Colonic mucosa (tissue), 4 donors: ENCODE measurements around the gene SPIRE1. TPM values are rescaled to one million over a fixed set of nuclear protein-coding genes. Genes with fewer than 3 reads are reported as not detected.

Source experiments
- DNase-seq: peaks from one replicate; pipeline ENCODE4 v3.0.0-alpha.2; 2020
- H3K27ac ChIP-seq: fragments of 200-600 bp; one replicate; pipeline ENCODE4 v1.8.0; 2021
- H3K27me3 ChIP-seq: fragments of 200-600 bp; one replicate; pipeline ENCODE4 v1.8.0; 2021
- H3K36me3 ChIP-seq: fragments of 200-600 bp; one replicate; pipeline ENCODE4 v1.8.0; 2021
- H3K4me1 ChIP-seq: fragments of 200-600 bp; one replicate; pipeline ENCODE4 v1.8.0; 2021; ENCODE audit warnings: mild to moderate bottlenecking
- H3K4me3 ChIP-seq: fragments of 200-600 bp; one replicate; pipeline ENCODE4 v1.8.0; 2021
- H3K9ac ChIP-seq, 2 donors: one replicate each; pipeline ENCODE4 v1.7.0; 2013; ENCODE audit warnings: control low read depth in 2 of 2, low read depth in 2 of 2, low read length in 2 of 2
- H3K9me3 ChIP-seq: fragments of 200-600 bp; one replicate; pipeline ENCODE4 v1.8.0; 2021
- intact Hi-C: fragments of 100-400 bp; cut with DNase I; formaldehyde crosslinking; loops from one replicate; pipeline ENCODE4 v1.14.1; 2022
- total RNA-seq, 2 donors: library from RNA; stranded (reverse); fragmentation: NEBNext Ultra II Directional in 1 of 2; extraction: Animal tissue kit (Norgen Biotek cat#: 25700) in 1 of 2; gene quantifications; one replicate each; pipeline ENCODE4 v1.2.1, GENCODE V29; 2021
- TF ChIP-seq, protein P1 (sequence below): fragments of 200-600 bp; IDR thresholded peaks from one replicate; pipeline ENCODE4 v1.8.0; 2022; ENCODE audit warnings: antibody characterized with exemption, mild to moderate bottlenecking
- donor health status: healthy.
- donor health status: DM: no; HTN: no; CAD: no.
- donor health status: DM: no; HTN: no; CAD: no.

Gene SPIRE1
- total RNA-seq, 2 donors from 2014 or later, result 2.7 to 9.0 TPM

GRCh38 chr18:12397254-12397653, 260.7 kb downstream of the SPIRE1 start:
- Histone ChIP-seq H3K27ac (no peak overlapping the region), H3K4me1 (peaks cover 3% of the 10 kb centered on the region), H3K36me3 (no peaks in the 10 kb centered on the region), H3K9me3 (no peaks in the 10 kb centered on the region), H3K4me3 (no peak overlapping the region), H3K9ac (no peak overlapping the region), H3K27me3 (no peaks in the 10 kb centered on the region)
- TF ChIP-seq, protein P1, sequence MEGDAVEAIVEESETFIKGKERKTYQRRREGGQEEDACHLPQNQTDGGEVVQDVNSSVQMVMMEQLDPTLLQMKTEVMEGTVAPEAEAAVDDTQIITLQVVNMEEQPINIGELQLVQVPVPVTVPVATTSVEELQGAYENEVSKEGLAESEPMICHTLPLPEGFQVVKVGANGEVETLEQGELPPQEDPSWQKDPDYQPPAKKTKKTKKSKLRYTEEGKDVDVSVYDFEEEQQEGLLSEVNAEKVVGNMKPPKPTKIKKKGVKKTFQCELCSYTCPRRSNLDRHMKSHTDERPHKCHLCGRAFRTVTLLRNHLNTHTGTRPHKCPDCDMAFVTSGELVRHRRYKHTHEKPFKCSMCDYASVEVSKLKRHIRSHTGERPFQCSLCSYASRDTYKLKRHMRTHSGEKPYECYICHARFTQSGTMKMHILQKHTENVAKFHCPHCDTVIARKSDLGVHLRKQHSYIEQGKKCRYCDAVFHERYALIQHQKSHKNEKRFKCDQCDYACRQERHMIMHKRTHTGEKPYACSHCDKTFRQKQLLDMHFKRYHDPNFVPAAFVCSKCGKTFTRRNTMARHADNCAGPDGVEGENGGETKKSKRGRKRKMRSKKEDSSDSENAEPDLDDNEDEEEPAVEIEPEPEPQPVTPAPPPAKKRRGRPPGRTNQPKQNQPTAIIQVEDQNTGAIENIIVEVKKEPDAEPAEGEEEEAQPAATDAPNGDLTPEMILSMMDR, result no peak
- intact Hi-C loops, result loop anchor here (10.0 kb wide), 1 partner anchor 138 kb away; no protein-coding TSS in a partner anchor
- no peak for DNase-seq

Other genes with a start within 250 kb of the SPIRE1 start
- gene CEP76, start 44.6 kb upstream of the SPIRE1 start, total RNA-seq, result 10 to 100 TPM in 1 of 2 donors, 1 to 10 TPM in 1; 4.7 to 10.7 TPM
- gene PSMG2, start 44.9 kb upstream of the SPIRE1 start, total RNA-seq, result 10 to 100 TPM; 75.4 to 87.3 TPM
- gene PTPN2, start 226.1 kb upstream of the SPIRE1 start, total RNA-seq, result 10 to 100 TPM; 32.2 to 34.3 TPM